Natural killer cell treated with Interleukin-12 subunit alpha and Interleukin-12 subunit beta and Interleukin-15 and Interleukin-18, amount 100 ng/mL, for 72 hours (primary cell): ENCODE measurements around the gene GUCY2C. TPM values are rescaled to one million over a fixed set of nuclear protein-coding genes. Genes with fewer than 3 reads are reported as not detected.

Source experiments
- ATAC-seq, 2 donors: fragments of 150-1000 bp; cut with Tn5 transposase in 1 of 2; sonication (Bioruptor Pico), chemical (Tn5 transposase) in 1 of 2; 2 replicates each; pipeline ENCODE4 v1.10.0; 2021
- DNase-seq: peaks from one replicate; pipeline ENCODE4 v3.0.0; 2022; ENCODE audit warnings: low spot score
- H3K27ac Mint-ChIP-seq, 2 donors: 1 replicate in 1 of 2; 2 replicates in 1 of 2; pipeline ENCODE4 v1.8.0; 2022; ENCODE audit warnings: mixed read lengths in 2 of 2, mild to moderate bottlenecking in 1 of 2, moderate library complexity in 1 of 2
- H3K27me3 Mint-ChIP-seq, 2 donors: 1 replicate in 1 of 2; 2 replicates in 1 of 2; pipeline ENCODE4 v1.8.0; 2022; ENCODE audit warnings: mixed read lengths in 2 of 2
- H3K36me3 Mint-ChIP-seq: one replicate; pipeline ENCODE4 v1.8.0; 2022; ENCODE audit warnings: mixed read lengths
- H3K4me1 Mint-ChIP-seq, 2 donors: 1 replicate in 1 of 2; 2 replicates in 1 of 2; pipeline ENCODE4 v1.8.0; 2022; ENCODE audit warnings: low read depth in 2 of 2, mixed read lengths in 2 of 2, mild to moderate bottlenecking in 1 of 2
- H3K4me3 Mint-ChIP-seq: one replicate; pipeline ENCODE4 v1.8.0; 2022; ENCODE audit warnings: mixed read lengths
- H3K9me3 Mint-ChIP-seq: 2 replicates; pipeline ENCODE4 v1.8.0; 2022; ENCODE audit warnings: mixed read lengths
- total RNA-seq, 2 donors: library from RNA; stranded (reverse); gene quantifications; one replicate each; pipeline ENCODE4 v1.2.3, GENCODE V29; 2022

GUCY2C gene
- total RNA-seq, 2 donors from 2014 or later, result not detected

- Mint-ChIP-seq H3K27me3 (peaks cover 19 to 22% of the 10 kb centered on the region in 2 donors), H3K4me3 (no peak overlapping the region), H3K36me3 (no peaks in the 10 kb centered on the region), H3K27ac (no peak overlapping the region), H3K4me1 (no peaks in the 10 kb centered on the region), H3K9me3 (no peaks in the 10 kb centered on the region)
- DNase-seq, result no peak
- no peak for ATAC-seq
Observed at GRCh38 chr12:14564336-14564959, 132.0 kb downstream of the GUCY2C start.

GRCh38 chr12:14563046-14563445 lies 133.4 kb downstream of the GUCY2C start:
- Mint-ChIP-seq H3K9me3 (no peaks in the 10 kb centered on the region), H3K27ac (no peak overlapping the region), H3K27me3 (peaks cover 19 to 20% of the 10 kb centered on the region in 2 donors), H3K4me3 (no peak overlapping the region), H3K4me1 (peaks cover 0 to 6% of the 10 kb centered on the region in 2 donors), H3K36me3 (no peaks in the 10 kb centered on the region)
- ATAC-seq (no peak), DNase-seq (no peak)

Other genes with a start within 250 kb of the GUCY2C start
- gene PLBD1, start 128.7 kb downstream of the GUCY2C start, total RNA-seq, result not detected
- gene WBP11, start 106.9 kb upstream of the GUCY2C start, total RNA-seq, result 10 to 100 TPM; 74.0 to 96.2 TPM
- gene C12orf60, start 107.1 kb upstream of the GUCY2C start, total RNA-seq, result 1 to 10 TPM; 1.4 to 2.3 TPM
- not detected for gene SMCO3, start 117.6 kb upstream of the GUCY2C start, total RNA-seq
- gene ART4, start 146.9 kb upstream of the GUCY2C start, total RNA-seq, result not detected
- not detected for gene MGP, start 189.3 kb upstream of the GUCY2C start, total RNA-seq
- 1 to 10 TPM; 3.2 to 3.7 TPM for gene ERP27, start 241.9 kb upstream of the GUCY2C start, total RNA-seq